K562 (cell line): ENCODE data around the gene DBH. TPM values are rescaled to one million over a fixed set of nuclear protein-coding genes. Genes with fewer than 3 reads are reported as not detected.

Source experiments
- ATAC-seq: fragments of 200-7000 bp; cut with Tn5 transposase; 3 replicates; pipeline ENCODE4 v1.9.1; 2020; ENCODE audit warnings: moderate library complexity
- BruUV-seq: library from RNA; stranded (reverse); fragments of 400-500 nt; replicated peaks from 2 replicates; lab custom pipeline; 2021; lab: Mats Ljungman, UMichigan
- CTCF ChIA-PET: fragments of 300-600 bp; formaldehyde crosslinking; extraction: SDS; loops from one replicate; lab custom pipeline; 2021; ENCODE audit warnings: low intra/inter-chr PET ratio; lab: Yijun Ruan, JAX
- POLR2A ChIA-PET: fragments of 300-600, 350-650 bp; sonication (Branson Sonifier 250); formaldehyde crosslinking; extraction: SDS; loops from one replicate; lab custom pipeline; 2021; ENCODE audit warnings: antibody characterized with exemption, inconsistent platforms; lab: Yijun Ruan, JAX
- DNase-seq, 4 experiments: peaks; one replicate each; pipeline versions ENCODE4 v3.0.0 to v3.0.0-alpha.2; 2011 to 2018; ENCODE audit warnings: low spot score in 3 of 4, mixed read lengths in 3 of 4; ENCODE audit errors: extremely low read depth in 1 of 4
- FAIRE-seq: peaks from 2 replicates; lab custom pipeline; 2011; peaks lifted over from hg19 to GRCh38; lab: Jason Lieb, UNC
- H2AFZ ChIP-seq: 2 replicates; pipeline ENCODE4 v1.6.0; 2011; ENCODE audit warnings: low read depth, low read length, control low read depth, inconsistent platforms
- H3K27ac ChIP-seq: fragments of 200-600 bp; 3 replicates; pipeline ENCODE4 v1.8.0; 2011; ENCODE audit warnings: low read depth, mild to moderate bottlenecking, control low read depth, inconsistent platforms, low read length, moderate library complexity, mixed read lengths; ENCODE audit errors: extremely low read depth
- H3K27me3 ChIP-seq, 2 experiments: fragments of 300-600 bp in 1 of 2; 2 replicates in 1 of 2; 3 replicates in 1 of 2; pipeline versions ENCODE4 v1.6.0 to v1.8.0; 2011; ENCODE audit warnings: inconsistent platforms in 2 of 2, low read length in 2 of 2, mild to moderate bottlenecking in 1 of 2, mixed read lengths in 1 of 2, moderate library complexity in 1 of 2; ENCODE audit not compliant: control insufficient read depth in 2 of 2, insufficient read depth in 2 of 2
- H3K36me3 ChIP-seq: fragments of 300-600 bp; 3 replicates; pipeline ENCODE4 v1.8.0; 2011; ENCODE audit warnings: mild to moderate bottlenecking, low read length, inconsistent platforms; ENCODE audit not compliant: control insufficient read depth, insufficient read depth
- H3K4me1 ChIP-seq, 2 experiments: fragments of 200-600 bp in 1 of 2; replicated peaks in 1 of 2; 2 replicates in 1 of 2; 3 replicates in 1 of 2; pipeline versions ENCODE4 v1.5.1 to v1.8.0; 2011; ENCODE audit warnings: inconsistent platforms in 2 of 2, low read length in 2 of 2, mild to moderate bottlenecking in 1 of 2, mixed read lengths in 1 of 2, moderate library complexity in 1 of 2; ENCODE audit not compliant: control insufficient read depth in 2 of 2, insufficient read depth in 2 of 2
- H3K4me2 ChIP-seq: 2 replicates; pipeline ENCODE4 v1.6.1; 2011; ENCODE audit warnings: low read length, control low read depth, inconsistent platforms, mixed read lengths; ENCODE audit not compliant: insufficient read depth
- H3K4me3 ChIP-seq: fragments of 200-600 bp; sonication (generic), shearing (Covaris generic); 2 replicates; pipeline ENCODE4 v1.5.1; 2016; ENCODE audit warnings: control low read depth, inconsistent platforms
- H3K79me2 ChIP-seq: fragments of 200-600 bp; 3 replicates; pipeline ENCODE4 v1.8.0; 2011; ENCODE audit warnings: low read length, inconsistent platforms; ENCODE audit not compliant: control insufficient read depth, insufficient read depth
- H3K9ac ChIP-seq, 2 experiments: 2 replicates each; pipeline versions ENCODE4 v1.6.0 to v1.6.1; 2011; ENCODE audit warnings: low read depth in 2 of 2, low read length in 2 of 2, control low read depth in 1 of 2, inconsistent platforms in 1 of 2, mild to moderate bottlenecking in 1 of 2, mixed read lengths in 1 of 2; ENCODE audit not compliant: insufficient read depth in 1 of 2
- H3K9me1 ChIP-seq: one replicate; pipeline ENCODE4 v1.6.0; 2011; ENCODE audit warnings: inconsistent platforms, mild to moderate bottlenecking, low read length, moderate library complexity; ENCODE audit not compliant: control insufficient read depth, insufficient read depth
- H3K9me3 ChIP-seq: replicated peaks from 2 replicates; pipeline ENCODE4 v1.5.1; 2011; ENCODE audit warnings: low read depth, low read length, inconsistent platforms; ENCODE audit not compliant: control insufficient read depth, insufficient read depth
- H4K20me1 ChIP-seq: replicated peaks from 2 replicates; pipeline ENCODE4 v1.6.1; 2011; ENCODE audit warnings: low read length, inconsistent platforms, mixed read lengths; ENCODE audit not compliant: control insufficient read depth, insufficient read depth
- ETS2 ChIP-seq: IDR thresholded peaks from 2 replicates; pipeline ENCODE4 v1.6.1; 2016; ENCODE audit warnings: borderline replicate concordance, missing genetic modification characterization, mild to moderate bottlenecking, moderate library complexity, missing compliant biosample characterization; ENCODE audit not compliant: poor library complexity, severe bottlenecking
- GTF3C2 ChIP-seq: IDR thresholded peaks from 3 replicates; pipeline ENCODE4 v1.6.1; 2011; ENCODE audit warnings: borderline replicate concordance, mild to moderate bottlenecking, moderate library complexity; ENCODE audit not compliant: insufficient read length; ENCODE audit errors: extremely low read depth
- RREB1 ChIP-seq: fragments of 250-450 bp; sonication (Bioruptor Pico); IDR thresholded peaks from 2 replicates; pipeline ENCODE4 v1.4.0; 2020
- TAF1 ChIP-seq: IDR thresholded peaks from 2 replicates; pipeline ENCODE4 v1.6.1; 2011; ENCODE audit warnings: mild to moderate bottlenecking, low read length, moderate library complexity; ENCODE audit not compliant: insufficient read depth, control insufficient read depth, severe bottlenecking; ENCODE audit errors: extremely low read depth
- TRIM25 ChIP-seq: fragments of 450-650 bp; IDR thresholded peaks from 2 replicates; pipeline ENCODE4 v1.7.0; 2016; ENCODE audit warnings: borderline replicate concordance
- TSHZ1 ChIP-seq: fragments of 250-450 bp; sonication (Bioruptor Pico); IDR thresholded peaks from 2 replicates; pipeline ENCODE4 v1.4.0; 2020; ENCODE audit warnings: mild to moderate bottlenecking, moderate library complexity
- WGBS: fragments of 100-300 bp; shearing (Covaris generic); methylation state at CpG from one replicate; pipeline ENCODE4 v1.1.6; 2016; ENCODE audit warnings: low coverage, mixed read lengths; ENCODE audit not compliant: insufficient coverage; ENCODE audit errors: missing lambda C conversion rate; 5-methylcytosine and 5-hydroxymethylcytosine counted together
- in situ Hi-C: fragments of 300-500 bp; cut with MboI; formaldehyde crosslinking; loops from 4 replicates; pipeline ENCODE4 v1.15.0; 2018; ENCODE audit warnings: inconsistent platforms, mixed read lengths
- intact Hi-C: fragments of 100-400 bp; cut with micrococcal nuclease; formaldehyde crosslinking; loops from 2 replicates; pipeline ENCODE4 v1.14.2; 2022
- polyA plus RNA-seq, 8 experiments: library from polyadenylated mRNA; depleted of rRNA in 4 of 8; stranded (reverse) in 5 of 8; unstranded in 3 of 8; fragments of >200 nt; fragmentation: Nextera tagmentation in 2 of 8; fragmentation: Illumina TruSeq in 1 of 8; extraction: Ambion mirVana in 2 of 8; extraction: Trizol in 1 of 8; gene quantifications; 2 replicates each; pipeline versions ENCODE4 v1.2.1 to v1.2.3, GENCODE V29; 2011 to 2014; ENCODE audit warnings: inconsistent platforms in 1 of 8, missing spikeins in 1 of 8
- total RNA-seq, 7 experiments: library from RNA; depleted of rRNA in 6 of 7; stranded (reverse); fragments of >200 nt in 6 of 7; fragmentation: Illumina TruSeq in 2 of 7; extraction: Trizol in 2 of 7; gene quantifications; 2 replicates each; pipeline versions ENCODE4 v1.2.1 to v1.2.3, GENCODE V29; 2011 to 2021; ENCODE audit warnings: low replicate concordance in 1 of 7

DBH gene
- total and polyA plus RNA-seq, 9 of the 15 experiments (the other 6 are each of a cell fraction or from before 2014, with no cell fraction given) = not detected

- intact Hi-C loops = no loop called here
- BruUV-seq = no TSS peak
- TF ChIP-seq RREB1 (CRISPR knock-in tag) = no peak
- TF ChIP-seq TSHZ1 (CRISPR knock-in tag) = no peak
- no peak for TF ChIP-seq TRIM25
- no peak for TF ChIP-seq GTF3C2
- TF ChIP-seq TAF1 = no peak
- no peak for TF ChIP-seq ETS2 (tag)
These were observed 54.0 kb downstream of the DBH start for GRCh38 chr9:133690081-133690561.

More at GRCh38 chr9:133690081-133690561, 54.0 kb downstream of the DBH start:
- Histone ChIP-seq H3K79me2 (no peaks in the 10 kb centered on the region), H3K4me3 (no peak overlapping the region), H3K4me1 (peaks cover 0 to 4% of the 10 kb centered on the region in 2 experiments; a peak in 2 of 5 replicates), H3K4me2 (no peak overlapping the region), H3K27ac (no peak overlapping the region), H4K20me1 (peaks cover 15% of the 10 kb centered on the region), H3K9me1 (no peaks in the 10 kb centered on the region), H3K9ac (no peak overlapping the region), H3K9me3 (no peaks in the 10 kb centered on the region), H3K27me3 (peaks cover 19 to 93% of the 10 kb centered on the region in 2 experiments; a peak in 4 of 5 replicates), H3K36me3 (no peaks in the 10 kb centered on the region), H2AFZ (no peak overlapping the region)
- CTCF ChIA-PET = no interaction called here
- no peak for DNase-seq
- in situ Hi-C loops = no loop called here
- FAIRE-seq = no peak
- whole genome bisulfite sequencing = 2% methylated on average over 10 of the region's 11 CpGs
- POLR2A ChIA-PET = no interaction called here
- no peak for ATAC-seq
